HEK293 (cell line): ENCODE results near the gene IL11.

ENCODE experiments used
- CTCF ChIA-PET: fragments of 350-600 bp; formaldehyde crosslinking; extraction: SDS; loops from one replicate; lab custom pipeline; 2021; ENCODE audit warnings: antibody characterized with exemption; lab: Yijun Ruan, JAX
- POLR2A ChIA-PET: fragments of 300-600 bp; formaldehyde crosslinking; extraction: SDS; loops from one replicate; lab custom pipeline; 2020; ENCODE audit warnings: antibody characterized with exemption, inconsistent platforms; lab: Yijun Ruan, JAX
- H3K27ac ChIP-seq: fragments of 200-500 bp; sonication (Bioruptor generic); 2 replicates; pipeline ENCODE4 v1.5.1; 2014; ENCODE audit warnings: low read depth, low read length, control low read depth, inconsistent platforms; ENCODE audit errors: extremely low read depth
- H3K36me3 ChIP-seq, 2 experiments: fragments of 200-500 bp in 1 of 2; sonication (Bioruptor generic) in 1 of 2; 1 replicate in 1 of 2; 2 replicates in 1 of 2; pipeline ENCODE4 v1.5.1; 2014 to 2017; ENCODE audit warnings: inconsistent platforms in 2 of 2, low read length in 2 of 2; ENCODE audit not compliant: control insufficient read depth in 2 of 2, insufficient read depth in 1 of 2
- H3K4me1 ChIP-seq: fragments of 200-500 bp; sonication (Bioruptor generic); 2 replicates; pipeline ENCODE4 v1.5.1; 2014; ENCODE audit warnings: mild to moderate bottlenecking, low read length, inconsistent platforms; ENCODE audit not compliant: control insufficient read depth, insufficient read depth
- H3K4me3 ChIP-seq: 2 replicates; pipeline ENCODE4 v1.5.1; 2011; ENCODE audit warnings: low read depth, mild to moderate bottlenecking, control low read depth, low read length, moderate library complexity
- H3K9me3 ChIP-seq: fragments of 200-500 bp; sonication (Bioruptor generic); 2 replicates; pipeline ENCODE4 v1.5.1; 2014; ENCODE audit warnings: low read depth, low read length, inconsistent platforms; ENCODE audit not compliant: control insufficient read depth, insufficient read depth
- ATF2 ChIP-seq: fragments of 450-650 bp; formaldehyde crosslinking; IDR thresholded peaks from 2 replicates; pipeline ENCODE4 v1.5.1; 2016; ENCODE audit warnings: missing biosample characterization, missing genetic modification characterization, low read depth
- BCL11A ChIP-seq: fragments of 450-650 bp; formaldehyde crosslinking; IDR thresholded peaks from 2 replicates; pipeline ENCODE4 v1.5.1; 2016; ENCODE audit warnings: low read depth, missing biosample characterization, missing genetic modification characterization
- KLF8 ChIP-seq: fragments of 450-650 bp; formaldehyde crosslinking; IDR thresholded peaks from 2 replicates; pipeline ENCODE4 v1.5.1; 2016; ENCODE audit warnings: missing biosample characterization, missing genetic modification characterization
- SP3 ChIP-seq: fragments of 450-650 bp; formaldehyde crosslinking; IDR thresholded peaks from 2 replicates; pipeline ENCODE4 v1.5.1; 2016; ENCODE audit warnings: missing biosample characterization, missing genetic modification characterization
- ZBTB11 ChIP-seq: fragments of 450-650 bp; formaldehyde crosslinking; conservative IDR thresholded peaks from 2 replicates; pipeline ENCODE4 v1.5.1; 2016; ENCODE audit warnings: low read depth, missing biosample characterization, missing genetic modification characterization
- ZBTB7A ChIP-seq: fragments of 450-650 bp; formaldehyde crosslinking; IDR thresholded peaks from 2 replicates; pipeline ENCODE4 v1.5.1; 2016; ENCODE audit warnings: low read depth, missing biosample characterization, missing genetic modification characterization
- ZFP3 ChIP-seq: fragments of 450-650 bp; formaldehyde crosslinking; IDR thresholded peaks from 2 replicates; pipeline ENCODE4 v1.5.1; 2016; ENCODE audit warnings: low read depth, missing biosample characterization, missing genetic modification characterization
- ZIC2 ChIP-seq: fragments of 450-650 bp; formaldehyde crosslinking; IDR thresholded peaks from 2 replicates; pipeline ENCODE4 v1.5.1; 2016; ENCODE audit warnings: missing biosample characterization, missing genetic modification characterization
- ZNF114 ChIP-seq: fragments of 450-650 bp; formaldehyde crosslinking; IDR thresholded peaks from 2 replicates; pipeline ENCODE4 v1.5.0; 2017; ENCODE audit warnings: missing biosample characterization, missing genetic modification characterization
- ZNF133 ChIP-seq: fragments of 450-650 bp; formaldehyde crosslinking; IDR thresholded peaks from 2 replicates; pipeline ENCODE4 v1.5.1; 2016; ENCODE audit warnings: missing biosample characterization, missing genetic modification characterization
- ZNF529 ChIP-seq: fragments of 450-650 bp; formaldehyde crosslinking; IDR thresholded peaks from 2 replicates; pipeline ENCODE4 v1.5.1; 2017; ENCODE audit warnings: missing genetic modification characterization, missing biosample characterization; ENCODE audit not compliant: insufficient replicate concordance
- ZNF530 ChIP-seq: fragments of 450-650 bp; formaldehyde crosslinking; IDR thresholded peaks from 2 replicates; pipeline ENCODE4 v1.5.1; 2016; ENCODE audit warnings: low read depth, missing biosample characterization, missing genetic modification characterization
- ZNF561 ChIP-seq: fragments of 450-650 bp; IDR thresholded peaks from 2 replicates; pipeline ENCODE4 v1.5.1; 2018; ENCODE audit warnings: missing biosample characterization, missing genetic modification characterization, borderline replicate concordance
- ZNF571 ChIP-seq: fragments of 450-650 bp; formaldehyde crosslinking; IDR thresholded peaks from 2 replicates; pipeline ENCODE4 v1.5.0; 2017; ENCODE audit warnings: missing biosample characterization, missing genetic modification characterization
- ZNF621 ChIP-seq: fragments of 450-650 bp; formaldehyde crosslinking; IDR thresholded peaks from 2 replicates; pipeline ENCODE4 v1.5.1; 2017; ENCODE audit warnings: missing biosample characterization, missing genetic modification characterization
- ZNF677 ChIP-seq: fragments of 450-650 bp; IDR thresholded peaks from 2 replicates; pipeline ENCODE4 v1.5.0; 2018; ENCODE audit warnings: missing biosample characterization, mild to moderate bottlenecking, missing genetic modification characterization, moderate library complexity
- TF ChIP-seq, protein P1 (sequence below): fragments of 450-650 bp; formaldehyde crosslinking; IDR thresholded peaks from 2 replicates; pipeline ENCODE4 v1.5.1; 2016; ENCODE audit warnings: missing biosample characterization, missing genetic modification characterization
- TF ChIP-seq, protein P2 (sequence below): fragments of 450-650 bp; formaldehyde crosslinking; IDR thresholded peaks from 2 replicates; pipeline ENCODE4 v1.5.1; 2016; ENCODE audit warnings: missing biosample characterization, missing genetic modification characterization
- TF ChIP-seq, protein P3 (sequence below): fragments of 450-650 bp; formaldehyde crosslinking; IDR thresholded peaks from 2 replicates; pipeline ENCODE4 v1.5.1; 2017; ENCODE audit warnings: missing biosample characterization, missing genetic modification characterization

IL11 gene

GRCh38 chr19:55372316-55373081 lies 2.2 kb upstream of the IL11 start:
- peaks cover 5% of the 10 kb centered on the region; the same call in 1 of the 2 replicates for H3K4me1 ChIP-seq
- POLR2A ChIA-PET = interaction anchor here (0.5 to 1.8 kb wide), 11 partner anchors 9 to 113 kb away, joined by 3 to 12 read pairs (median 4); partner anchors contain the start of genes HSPBP1, KMT5C, PPP6R1 and TMEM238
- no peak overlapping the region for H3K27ac ChIP-seq
- H3K36me3 ChIP-seq = no peaks in the 10 kb centered on the region
- H3K9me3 ChIP-seq = no peaks in the 10 kb centered on the region
- H3K4me3 ChIP-seq = no peak overlapping the region
- CTCF ChIA-PET = interaction anchor here (0.9 to 1.2 kb wide), 4 partner anchors 40 to 259 kb away, joined by 3 to 10 read pairs (median 3); no protein-coding TSS in a partner anchor
- TF ChIP-seq ZNF621 (tag by site-specific recombination) (no peak), SP3 (tag by site-specific recombination) (no peak), ZNF677 (tag by site-specific recombination) (no peak), ZNF114 (no peak), ZBTB11 (tag by site-specific recombination) (no peak), ZNF529 (no peak), ZNF571 (tag by site-specific recombination) (no peak), ZFP3 (tag by site-specific recombination) (no peak), BCL11A (tag by site-specific recombination) (peak; percentile 53; the same call in 1 of the 2 replicates), ZBTB7A (tag by site-specific recombination) (no peak; the same call in 1 of the 2 replicates), KLF8 (tag by site-specific recombination) (no peak), ATF2 (peak; percentile 76), ZIC2 (tag by site-specific recombination) (peak; percentile 94), ZNF530 (tag by site-specific recombination) (no peak), ZNF561 (tag by site-specific recombination) (no peak), ZNF133 (tag by site-specific recombination) (no peak)
- TF ChIP-seq, protein P1, sequence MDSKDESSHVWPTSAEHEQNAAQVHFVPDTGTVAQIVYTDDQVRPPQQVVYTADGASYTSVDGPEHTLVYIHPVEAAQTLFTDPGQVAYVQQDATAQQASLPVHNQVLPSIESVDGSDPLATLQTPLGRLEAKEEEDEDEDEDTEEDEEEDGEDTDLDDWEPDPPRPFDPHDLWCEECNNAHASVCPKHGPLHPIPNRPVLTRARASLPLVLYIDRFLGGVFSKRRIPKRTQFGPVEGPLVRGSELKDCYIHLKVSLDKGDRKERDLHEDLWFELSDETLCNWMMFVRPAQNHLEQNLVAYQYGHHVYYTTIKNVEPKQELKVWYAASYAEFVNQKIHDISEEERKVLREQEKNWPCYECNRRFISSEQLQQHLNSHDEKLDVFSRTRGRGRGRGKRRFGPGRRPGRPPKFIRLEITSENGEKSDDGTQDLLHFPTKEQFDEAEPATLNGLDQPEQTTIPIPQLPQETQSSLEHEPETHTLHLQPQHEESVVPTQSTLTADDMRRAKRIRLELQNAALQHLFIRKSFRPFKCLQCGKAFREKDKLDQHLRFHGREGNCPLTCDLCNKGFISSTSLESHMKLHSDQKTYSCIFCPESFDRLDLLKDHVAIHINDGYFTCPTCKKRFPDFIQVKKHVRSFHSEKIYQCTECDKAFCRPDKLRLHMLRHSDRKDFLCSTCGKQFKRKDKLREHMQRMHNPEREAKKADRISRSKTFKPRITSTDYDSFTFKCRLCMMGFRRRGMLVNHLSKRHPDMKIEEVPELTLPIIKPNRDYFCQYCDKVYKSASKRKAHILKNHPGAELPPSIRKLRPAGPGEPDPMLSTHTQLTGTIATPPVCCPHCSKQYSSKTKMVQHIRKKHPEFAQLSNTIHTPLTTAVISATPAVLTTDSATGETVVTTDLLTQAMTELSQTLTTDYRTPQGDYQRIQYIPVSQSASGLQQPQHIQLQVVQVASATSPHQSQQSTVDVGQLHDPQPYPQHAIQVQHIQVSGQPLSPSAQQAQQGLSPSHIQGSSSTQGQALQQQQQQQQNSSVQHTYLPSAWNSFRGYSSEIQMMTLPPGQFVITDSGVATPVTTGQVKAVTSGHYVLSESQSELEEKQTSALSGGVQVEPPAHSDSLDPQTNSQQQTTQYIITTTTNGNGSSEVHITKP (tag by site-specific recombination) = peak; percentile 36; the same call in 1 of the 2 replicates
- TF ChIP-seq, protein P2, sequence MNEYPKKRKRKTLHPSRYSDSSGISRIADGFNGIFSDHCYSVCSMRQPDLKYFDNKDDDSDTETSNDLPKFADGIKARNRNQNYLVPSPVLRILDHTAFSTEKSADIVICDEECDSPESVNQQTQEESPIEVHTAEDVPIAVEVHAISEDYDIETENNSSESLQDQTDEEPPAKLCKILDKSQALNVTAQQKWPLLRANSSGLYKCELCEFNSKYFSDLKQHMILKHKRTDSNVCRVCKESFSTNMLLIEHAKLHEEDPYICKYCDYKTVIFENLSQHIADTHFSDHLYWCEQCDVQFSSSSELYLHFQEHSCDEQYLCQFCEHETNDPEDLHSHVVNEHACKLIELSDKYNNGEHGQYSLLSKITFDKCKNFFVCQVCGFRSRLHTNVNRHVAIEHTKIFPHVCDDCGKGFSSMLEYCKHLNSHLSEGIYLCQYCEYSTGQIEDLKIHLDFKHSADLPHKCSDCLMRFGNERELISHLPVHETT = 0 out of 2 replicates have a peak, but pooled peaks have one; percentile 28
- TF ChIP-seq, protein P3, sequence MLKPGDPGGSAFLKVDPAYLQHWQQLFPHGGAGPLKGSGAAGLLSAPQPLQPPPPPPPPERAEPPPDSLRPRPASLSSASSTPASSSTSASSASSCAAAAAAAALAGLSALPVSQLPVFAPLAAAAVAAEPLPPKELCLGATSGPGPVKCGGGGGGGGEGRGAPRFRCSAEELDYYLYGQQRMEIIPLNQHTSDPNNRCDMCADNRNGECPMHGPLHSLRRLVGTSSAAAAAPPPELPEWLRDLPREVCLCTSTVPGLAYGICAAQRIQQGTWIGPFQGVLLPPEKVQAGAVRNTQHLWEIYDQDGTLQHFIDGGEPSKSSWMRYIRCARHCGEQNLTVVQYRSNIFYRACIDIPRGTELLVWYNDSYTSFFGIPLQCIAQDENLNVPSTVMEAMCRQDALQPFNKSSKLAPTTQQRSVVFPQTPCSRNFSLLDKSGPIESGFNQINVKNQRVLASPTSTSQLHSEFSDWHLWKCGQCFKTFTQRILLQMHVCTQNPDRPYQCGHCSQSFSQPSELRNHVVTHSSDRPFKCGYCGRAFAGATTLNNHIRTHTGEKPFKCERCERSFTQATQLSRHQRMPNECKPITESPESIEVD = no peak
